GM12864 (cell line): Measurements from ENCODE around the gene IFNL1.

ENCODE experiments used
- DNase-seq: peaks from one replicate; pipeline ENCODE4 v3.0.0-alpha.2; 2011; ENCODE audit warnings: low read depth
- H3K4me3 ChIP-seq: 2 replicates; pipeline ENCODE4 v1.5.1; 2011; ENCODE audit warnings: mild to moderate bottlenecking, low read depth, low read length, control low read depth
- TF ChIP-seq, protein P1 (sequence below): IDR thresholded peaks from 2 replicates; pipeline ENCODE4 v1.5.1; 2011; ENCODE audit warnings: low read depth, mild to moderate bottlenecking, moderate library complexity, low read length, control low read depth, inconsistent platforms; ENCODE audit errors: missing control alignments

IFNL1 gene

GRCh38 chr19:39296055-39296645, at the start of gene IFNL1:
TSS of gene IFNL1 (plus strand) at chr19:39296407. CDS start at chr19:39296422, 15 bp downstream.
- DNase-seq, result no peak
- TF ChIP-seq, protein P1, sequence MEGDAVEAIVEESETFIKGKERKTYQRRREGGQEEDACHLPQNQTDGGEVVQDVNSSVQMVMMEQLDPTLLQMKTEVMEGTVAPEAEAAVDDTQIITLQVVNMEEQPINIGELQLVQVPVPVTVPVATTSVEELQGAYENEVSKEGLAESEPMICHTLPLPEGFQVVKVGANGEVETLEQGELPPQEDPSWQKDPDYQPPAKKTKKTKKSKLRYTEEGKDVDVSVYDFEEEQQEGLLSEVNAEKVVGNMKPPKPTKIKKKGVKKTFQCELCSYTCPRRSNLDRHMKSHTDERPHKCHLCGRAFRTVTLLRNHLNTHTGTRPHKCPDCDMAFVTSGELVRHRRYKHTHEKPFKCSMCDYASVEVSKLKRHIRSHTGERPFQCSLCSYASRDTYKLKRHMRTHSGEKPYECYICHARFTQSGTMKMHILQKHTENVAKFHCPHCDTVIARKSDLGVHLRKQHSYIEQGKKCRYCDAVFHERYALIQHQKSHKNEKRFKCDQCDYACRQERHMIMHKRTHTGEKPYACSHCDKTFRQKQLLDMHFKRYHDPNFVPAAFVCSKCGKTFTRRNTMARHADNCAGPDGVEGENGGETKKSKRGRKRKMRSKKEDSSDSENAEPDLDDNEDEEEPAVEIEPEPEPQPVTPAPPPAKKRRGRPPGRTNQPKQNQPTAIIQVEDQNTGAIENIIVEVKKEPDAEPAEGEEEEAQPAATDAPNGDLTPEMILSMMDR, result no peak
- no peak within 1 kb of the TSS for H3K4me3 ChIP-seq

DNA sequence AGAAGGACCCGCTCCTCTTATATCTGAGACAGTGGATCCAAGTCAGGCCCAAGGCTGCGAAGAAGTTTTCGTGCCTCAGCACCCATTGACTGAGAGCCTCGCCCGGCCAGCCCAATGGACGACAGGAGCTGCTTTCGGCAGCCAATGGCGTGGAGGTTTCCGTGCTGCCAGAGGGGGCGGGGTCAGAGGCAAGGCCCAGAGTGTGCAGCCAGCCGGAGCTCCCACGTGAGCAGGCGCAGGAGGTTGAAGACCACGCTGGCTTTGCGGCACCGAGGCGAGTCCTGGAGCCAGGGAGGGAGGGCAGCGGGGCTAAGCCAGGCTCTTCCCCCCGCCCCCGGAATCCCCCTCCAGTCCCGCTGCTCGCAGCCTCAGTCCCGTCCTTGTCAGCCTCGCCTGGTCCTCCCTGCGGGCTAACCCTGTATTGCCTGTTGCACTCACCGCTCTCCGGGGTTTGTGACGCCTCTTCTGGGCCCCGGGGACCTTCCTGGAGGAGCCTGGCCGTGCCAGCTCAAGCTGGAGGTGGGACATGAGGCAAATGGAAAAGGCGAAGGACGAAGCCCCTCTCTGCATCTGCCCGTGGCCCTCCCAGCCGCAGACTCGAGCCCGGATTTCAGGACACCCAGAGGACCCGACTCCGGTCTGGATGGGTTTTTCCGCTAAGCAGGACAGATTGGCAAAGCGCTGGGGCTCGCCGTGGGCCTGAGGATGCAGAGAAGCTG, 49.1 kb upstream of the IFNL1 start:
- H3K4me3 ChIP-seq, result no peak overlapping the region
- TF ChIP-seq, protein P1, result no peak
- no peak for DNase-seq

GRCh38 chr19:39247701-39248664, 48.2 kb upstream of the IFNL1 start:
- DNase-seq, result no peak
- TF ChIP-seq, protein P1, result no peak
- no peak overlapping the region for H3K4me3 ChIP-seq

GRCh38 chr19:39248806-39249205, 47.4 kb upstream of the IFNL1 start, which contains the start of gene IFNL4:
TSS of gene IFNL4 (minus strand) at chr19:39248856.
- TF ChIP-seq, protein P1, result no peak

DNA sequence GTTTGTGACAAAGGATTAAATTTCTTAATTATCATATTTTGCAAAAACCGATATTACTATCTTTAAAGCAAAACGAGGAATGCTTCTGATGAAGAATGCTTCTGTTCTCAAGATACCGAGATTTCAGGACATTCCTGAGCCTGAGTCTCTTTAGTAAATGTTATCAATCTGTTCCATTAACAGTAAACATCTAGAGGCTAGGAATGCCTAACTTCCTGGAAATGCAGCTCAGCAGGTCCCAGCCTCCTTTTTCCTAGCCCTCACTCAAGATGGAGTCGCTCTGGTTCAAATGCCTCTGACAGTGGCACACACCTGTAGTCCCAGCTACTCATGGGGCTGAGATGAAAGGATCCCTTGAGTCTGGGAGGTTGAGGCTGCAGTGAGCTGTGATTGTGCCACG, 45.1 kb upstream of the IFNL1 start:
- no peak overlapping the region for H3K4me3 ChIP-seq
- no peak for DNase-seq
- TF ChIP-seq, protein P1, result no peak

More at GRCh38 chr19:39248806-39249205, 47.4 kb upstream of the IFNL1 start, which contains the start of gene IFNL4:
- DNase-seq, result no peak
- no peak within 1 kb of the TSS for H3K4me3 ChIP-seq

GRCh38 chr19:39251846-39252245, 44.4 kb upstream of the IFNL1 start:
- no peak overlapping the region for H3K4me3 ChIP-seq
- no peak for DNase-seq
- TF ChIP-seq, protein P1, result no peak
